ENCODE results near the gene GEMIN7. TPM values are rescaled to one million over a fixed set of nuclear protein-coding genes. Genes with fewer than 3 reads are reported as not detected.

The GEMIN7 gene
- total and polyA plus RNA-seq, 2 of the 13 experiments (the other 11 are each of a cell fraction or from before 2014, with no cell fraction given), result 24.1 to 30.6 TPM

GRCh38 chr19:45103508-45104319 lies 24.7 kb downstream of the GEMIN7 start (continued):
- TF ChIP-seq ARID3A (IDR thresholded peaks at IDR 0.05; ENCODE audit: low read depth, low read length) (no peak), ZNF776 (CRISPR knock-in tag; IDR thresholded peaks at IDR 0.05) (no peak), TARDBP (CRISPR knock-in tag; IDR thresholded peaks at IDR 0.05) (0 out of 2 replicates have a peak, but pooled peaks have one; percentile 41), AHR (CRISPR knock-in tag; IDR thresholded peaks at IDR 0.05) (no peak), HDAC2 (CRISPR knock-in tag; IDR thresholded peaks at IDR 0.05) (peak; percentile 77), ZNF75D (CRISPR knock-in tag; IDR thresholded peaks at IDR 0.05; ENCODE audit: borderline replicate concordance) (peak; percentile 84; the same call in 1 of the 2 replicates), ZNF281 (CRISPR knock-in tag; IDR thresholded peaks at IDR 0.05; ENCODE audit: borderline replicate concordance) (no peak), CENPT (CRISPR knock-in tag; IDR thresholded peaks at IDR 0.05; ENCODE audit: low read depth) (no peak), PATZ1 (CRISPR knock-in tag; IDR thresholded peaks at IDR 0.05) (peak; percentile 77), ZNF124 (CRISPR knock-in tag; IDR thresholded peaks at IDR 0.05) (peak; percentile 38; the same call in 1 of the 2 replicates), SMYD3 (CRISPR knock-in tag; IDR thresholded peaks at IDR 0.05) (no peak), GFI1 (CRISPR knock-in tag; IDR thresholded peaks at IDR 0.05; ENCODE audit: borderline replicate concordance) (0 out of 2 replicates have a peak, but pooled peaks have one; percentile 45), TCF12 (IDR thresholded peaks at IDR 0.05) (no peak), TCF12 (CRISPR knock-in tag; IDR thresholded peaks at IDR 0.05) (no peak), GZF1 (CRISPR knock-in tag; IDR thresholded peaks at IDR 0.05) (no peak), SRSF9 (IDR thresholded peaks at IDR 0.05; ENCODE audit: borderline replicate concordance, insufficient read depth, low read depth, low read length, poor library complexity, severe bottlenecking) (no peak), FOXA3 (CRISPR knock-in tag; IDR thresholded peaks at IDR 0.05) (peak; percentile 23), MEIS1 (CRISPR knock-in tag; IDR thresholded peaks at IDR 0.05; ENCODE audit: borderline replicate concordance) (no peak), EP300 (IDR thresholded peaks at IDR 0.05; ENCODE audit: low read depth in 2 of 2, low read length in 2 of 2) (0 out of 4 replicates have a peak, but pooled peaks of 1 of the 2 experiments have one; percentile 6), EP300 (CRISPR knock-in tag; IDR thresholded peaks at IDR 0.05; ENCODE audit: borderline replicate concordance) (no peak), HINFP (CRISPR knock-in tag; IDR thresholded peaks at IDR 0.05; ENCODE audit: low read depth) (no peak)
